Hepatocyte (in vitro differentiated cells): Measurements from ENCODE around the gene SLC12A7. TPM values are rescaled to one million over a fixed set of nuclear protein-coding genes. Genes with fewer than 3 reads are reported as not detected.
"Not testable (repeated sequence)": the region's sequence is repeated elsewhere in the genome, so short reads cannot be mapped to it uniquely, and the experiment has no call there.

ENCODE experiments used
- DNase-seq: peaks from one replicate; pipeline ENCODE4 v3.0.0-alpha.2; 2016; ENCODE audit warnings: low spot score
- H2AFZ ChIP-seq: fragments of 200-600 bp; sonication (generic); 2 replicates; pipeline ENCODE4 v1.6.0; 2016; ENCODE audit warnings: antibody characterized with exemption, mild to moderate bottlenecking
- H3K27ac ChIP-seq: fragments of 200-600 bp; sonication (generic); 2 replicates; pipeline ENCODE4 v1.5.1; 2016; ENCODE audit warnings: mild to moderate bottlenecking
- H3K27me3 ChIP-seq: fragments of 200-600 bp; sonication (generic); 2 replicates; pipeline ENCODE4 v1.6.1; 2016
- H3K36me3 ChIP-seq: fragments of 200-600 bp; sonication (generic); replicated peaks from 2 replicates; pipeline ENCODE4 v1.5.1; 2016; ENCODE audit warnings: low read depth; ENCODE audit not compliant: insufficient read depth
- H3K4me1 ChIP-seq: fragments of 200-600 bp; sonication (generic); 2 replicates; pipeline ENCODE4 v1.5.1; 2016; ENCODE audit warnings: mild to moderate bottlenecking, moderate library complexity; ENCODE audit not compliant: insufficient read depth
- H3K4me2 ChIP-seq: fragments of 200-600 bp; sonication (generic); 2 replicates; pipeline ENCODE4 v1.6.0; 2016
- H3K4me3 ChIP-seq: fragments of 200-600 bp; sonication (generic); 2 replicates; pipeline ENCODE4 v1.5.1; 2016; ENCODE audit warnings: mild to moderate bottlenecking
- H3K79me2 ChIP-seq: fragments of 200-600 bp; sonication (generic); 2 replicates; pipeline ENCODE4 v1.6.0; 2017; ENCODE audit warnings: mild to moderate bottlenecking
- H3K9me2 ChIP-seq: fragments of 200-600 bp; sonication (generic); replicated peaks from 2 replicates; pipeline ENCODE4 v1.6.0; 2017; ENCODE audit warnings: mild to moderate bottlenecking; ENCODE audit not compliant: insufficient read depth
- H3K9me3 ChIP-seq: fragments of 200-600 bp; sonication (generic); 2 replicates; pipeline ENCODE4 v1.5.1; 2016; ENCODE audit warnings: low read depth, mild to moderate bottlenecking
- H4K20me1 ChIP-seq: fragments of 200-600 bp; sonication (generic); 2 replicates; pipeline ENCODE4 v1.6.0; 2016; ENCODE audit warnings: mild to moderate bottlenecking; ENCODE audit not compliant: insufficient read depth, poor library complexity, severe bottlenecking
- EZH2 ChIP-seq: fragments of 200-600 bp; sonication (generic); IDR thresholded peaks from 2 replicates; pipeline ENCODE4 v1.6.1; 2016; ENCODE audit warnings: antibody characterized with exemption, mild to moderate bottlenecking, borderline replicate concordance
- EZH2phosphoT487 ChIP-seq: fragments of 200-600 bp; sonication (generic); IDR thresholded peaks from one replicate; pipeline ENCODE4 v1.6.1; 2018; ENCODE audit warnings: antibody characterized with exemption, mild to moderate bottlenecking, low read depth, moderate library complexity; ENCODE audit not compliant: unreplicated experiment, severe bottlenecking
- WGBS: methylation state at CpG from one replicate; pipeline ENCODE4 v1.1.6; 2016; ENCODE audit warnings: low lambda C conversion rate; ENCODE audit errors: missing lambda C conversion rate; 5-methylcytosine and 5-hydroxymethylcytosine counted together
- polyA plus RNA-seq: library from polyadenylated mRNA; unstranded; fragments of >200 nt; fragmentation: Nextera tagmentation; extraction: Ambion mirVana; gene quantifications from 2 replicates; pipeline ENCODE4 v1.2.1, GENCODE V29; 2016
- total RNA-seq: library from RNA; depleted of rRNA; stranded (reverse); fragments of >200 nt; gene quantifications from 2 replicates; pipeline ENCODE4 v1.2.3, GENCODE V29; 2014
- TF ChIP-seq, protein P1 (sequence below): fragments of 200-600 bp; sonication (generic); IDR thresholded peaks from 2 replicates; pipeline ENCODE4 v1.5.1; 2016; ENCODE audit warnings: antibody characterized with exemption, mild to moderate bottlenecking; ENCODE audit not compliant: poor library complexity

SLC12A7 gene
- total and polyA plus RNA-seq, 2 experiments from 2014 or later, result 30.2 to 34.3 TPM

DNA sequence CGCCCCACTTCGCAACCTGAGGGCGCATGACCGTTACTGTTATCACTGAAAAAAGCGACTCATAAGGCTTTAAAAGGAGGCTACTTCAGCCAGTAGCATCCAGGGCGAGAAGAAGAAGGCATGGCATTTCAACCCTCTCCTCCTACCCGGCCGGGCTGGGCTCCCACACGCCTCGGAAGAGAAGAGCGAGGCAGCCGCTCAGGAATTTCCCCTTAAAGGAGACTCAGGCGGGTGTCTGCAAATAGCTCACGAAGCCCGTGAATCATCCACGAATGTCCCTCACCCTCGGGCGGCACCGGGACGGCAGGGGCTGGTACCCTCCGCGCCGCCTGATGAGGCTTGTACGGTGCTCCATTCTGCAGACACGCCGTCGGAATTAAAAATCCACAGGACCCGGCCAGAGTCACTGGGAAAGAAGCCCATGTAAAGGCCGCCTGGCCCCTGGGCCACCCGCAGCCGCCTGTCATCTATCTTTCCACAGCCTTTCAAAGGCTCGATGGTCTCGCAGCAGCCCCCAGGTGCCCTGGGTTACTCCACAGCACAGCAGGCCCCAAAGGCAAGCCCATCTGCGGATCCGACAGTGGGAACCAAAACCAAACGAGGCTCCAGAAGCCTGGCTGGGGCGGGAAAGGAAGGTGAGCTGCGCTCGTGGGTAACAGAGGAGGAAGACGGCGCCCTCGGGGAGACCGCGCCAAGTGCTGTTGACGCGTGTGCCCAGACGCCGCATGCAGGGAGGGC, 11.8 kb downstream of the SLC12A7 start:
- H3K4me1 ChIP-seq, result peaks cover 65% of the 10 kb centered on the region
- peak; percentile 49 for DNase-seq
- H4K20me1 ChIP-seq, result peaks cover 40% of the 10 kb centered on the region
- peaks cover 84% of the 10 kb centered on the region for H3K79me2 ChIP-seq
- TF ChIP-seq EZH2phosphoT487, result no peak
- TF ChIP-seq, protein P1, sequence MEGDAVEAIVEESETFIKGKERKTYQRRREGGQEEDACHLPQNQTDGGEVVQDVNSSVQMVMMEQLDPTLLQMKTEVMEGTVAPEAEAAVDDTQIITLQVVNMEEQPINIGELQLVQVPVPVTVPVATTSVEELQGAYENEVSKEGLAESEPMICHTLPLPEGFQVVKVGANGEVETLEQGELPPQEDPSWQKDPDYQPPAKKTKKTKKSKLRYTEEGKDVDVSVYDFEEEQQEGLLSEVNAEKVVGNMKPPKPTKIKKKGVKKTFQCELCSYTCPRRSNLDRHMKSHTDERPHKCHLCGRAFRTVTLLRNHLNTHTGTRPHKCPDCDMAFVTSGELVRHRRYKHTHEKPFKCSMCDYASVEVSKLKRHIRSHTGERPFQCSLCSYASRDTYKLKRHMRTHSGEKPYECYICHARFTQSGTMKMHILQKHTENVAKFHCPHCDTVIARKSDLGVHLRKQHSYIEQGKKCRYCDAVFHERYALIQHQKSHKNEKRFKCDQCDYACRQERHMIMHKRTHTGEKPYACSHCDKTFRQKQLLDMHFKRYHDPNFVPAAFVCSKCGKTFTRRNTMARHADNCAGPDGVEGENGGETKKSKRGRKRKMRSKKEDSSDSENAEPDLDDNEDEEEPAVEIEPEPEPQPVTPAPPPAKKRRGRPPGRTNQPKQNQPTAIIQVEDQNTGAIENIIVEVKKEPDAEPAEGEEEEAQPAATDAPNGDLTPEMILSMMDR, result no peak
- no peak for TF ChIP-seq EZH2
- H3K4me3 ChIP-seq, result no peak overlapping the region
- no peaks in the 10 kb centered on the region for H3K9me2 ChIP-seq
- no peak overlapping the region for H2AFZ ChIP-seq
- no peaks in the 10 kb centered on the region for H3K27me3 ChIP-seq
- H3K27ac ChIP-seq, result peak overlapping the region; percentile 45
- H3K9me3 ChIP-seq, result no peaks in the 10 kb centered on the region
- WGBS, result 78% methylated on average over 48 of the region's 48 CpGs
- no peaks in the 10 kb centered on the region for H3K36me3 ChIP-seq
- peak overlapping the region; percentile 52 for H3K4me2 ChIP-seq

DNA sequence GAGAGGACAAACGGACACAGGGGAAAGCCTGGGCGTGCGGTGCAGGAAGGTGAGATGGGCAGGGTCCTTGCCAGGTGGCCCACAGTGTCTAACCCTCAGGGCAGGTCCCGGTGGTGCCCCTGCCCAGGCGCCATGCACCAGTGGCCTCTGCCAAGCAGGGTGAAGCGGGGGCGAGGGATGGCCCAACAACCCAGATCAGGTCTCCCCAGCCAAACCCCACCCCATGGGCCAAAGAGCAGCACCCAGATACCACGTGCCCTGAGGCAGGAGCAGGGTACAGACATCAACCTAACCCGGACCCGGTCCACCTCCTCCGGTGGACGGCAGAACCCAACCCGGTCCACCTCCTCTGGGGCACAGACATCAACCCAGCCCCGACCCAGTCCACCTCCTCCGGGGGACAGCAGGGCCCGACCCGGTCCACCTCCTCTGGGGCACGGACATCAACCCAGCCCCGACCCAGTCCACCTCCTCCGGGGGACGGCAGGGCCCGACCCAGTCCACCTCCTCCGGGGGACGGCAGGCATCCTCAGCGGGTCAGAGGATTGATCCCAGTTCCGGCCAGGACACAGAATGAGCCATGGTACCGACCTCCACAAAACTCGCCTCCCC, 12.8 kb downstream of the SLC12A7 start:
- no peak overlapping the region for H3K27ac ChIP-seq
- DNase-seq, result no peak
- H3K4me3 ChIP-seq, result no peak overlapping the region
- peak overlapping the region; percentile 52 for H3K4me2 ChIP-seq
- no peaks in the 10 kb centered on the region for H3K27me3 ChIP-seq
- H3K9me2 ChIP-seq, result no peaks in the 10 kb centered on the region
- 88% methylated on average over 25 of the region's 28 CpGs for WGBS
- peaks cover 40% of the 10 kb centered on the region for H4K20me1 ChIP-seq
- no peak overlapping the region for H2AFZ ChIP-seq
- peaks cover 74% of the 10 kb centered on the region for H3K79me2 ChIP-seq
- no peaks in the 10 kb centered on the region for H3K9me3 ChIP-seq
- H3K4me1 ChIP-seq, result peaks cover 55% of the 10 kb centered on the region
- TF ChIP-seq EZH2phosphoT487, result no peak
- TF ChIP-seq, protein P1, result no peak
- no peak for TF ChIP-seq EZH2
- no peaks in the 10 kb centered on the region for H3K36me3 ChIP-seq

- not testable (repeated sequence) for H3K27me3 ChIP-seq, H3K4me2 ChIP-seq, H3K9me2 ChIP-seq, H3K36me3 ChIP-seq, H3K27ac ChIP-seq, H3K9me3 ChIP-seq, H3K4me3 ChIP-seq, DNase-seq, H2AFZ ChIP-seq
- Histone ChIP-seq H3K4me1 (peaks cover 44% of the 10 kb centered on the region), H4K20me1 (peaks cover 36% of the 10 kb centered on the region), H3K79me2 (peaks cover 63% of the 10 kb centered on the region)
- 84% methylated on average over 5 of the region's 7 CpGs for WGBS
Observed at GRCh38 chr5:1097988-1098385, 13.9 kb downstream of the SLC12A7 start.

DNA sequence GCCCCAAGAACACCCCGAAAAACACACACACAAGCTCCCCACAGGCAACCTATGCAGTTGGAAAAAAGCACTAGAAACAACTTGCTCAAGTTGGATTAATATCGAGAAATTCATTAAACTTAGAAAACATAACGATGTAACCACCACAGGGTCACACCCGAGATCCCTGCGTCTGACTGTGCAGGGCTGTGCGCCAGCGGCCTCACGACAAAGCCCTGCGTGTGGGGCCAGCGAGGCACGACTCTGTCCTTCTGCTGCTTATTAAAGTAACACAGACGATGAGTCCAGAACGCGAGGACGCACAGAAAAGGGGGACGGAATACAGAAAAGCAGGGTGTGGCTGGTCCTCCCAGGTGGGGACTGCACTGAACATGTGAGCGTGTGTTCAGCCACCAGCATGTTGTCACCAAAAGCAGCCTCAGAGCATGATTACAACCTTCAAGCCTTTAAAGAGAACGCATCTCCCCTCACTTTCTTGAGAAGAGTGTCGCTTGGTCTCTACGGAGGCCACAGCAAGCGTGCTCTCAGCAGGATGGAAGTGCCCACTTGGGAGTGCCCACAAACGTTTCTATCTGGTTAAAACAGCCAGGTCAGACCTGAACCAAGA, 14.4 kb downstream of the SLC12A7 start:
- no peaks in the 10 kb centered on the region for H3K9me2 ChIP-seq
- H3K27ac ChIP-seq, result peak overlapping the region; percentile 27
- no peaks in the 10 kb centered on the region for H3K27me3 ChIP-seq
- no peaks in the 10 kb centered on the region for H3K9me3 ChIP-seq
- peaks cover 32% of the 10 kb centered on the region for H4K20me1 ChIP-seq
- no peak overlapping the region for H3K4me2 ChIP-seq
- peaks cover 39% of the 10 kb centered on the region for H3K4me1 ChIP-seq
- no peak overlapping the region for H3K4me3 ChIP-seq
- H3K79me2 ChIP-seq, result peaks cover 58% of the 10 kb centered on the region
- DNase-seq, result no peak
- H3K36me3 ChIP-seq, result no peaks in the 10 kb centered on the region
- 78% methylated on average over 22 of the region's 22 CpGs for WGBS
- TF ChIP-seq, protein P1, result no peak
- no peak for TF ChIP-seq EZH2phosphoT487
- no peak for TF ChIP-seq EZH2
- no peak overlapping the region for H2AFZ ChIP-seq
